GM23338 (cell line): Measurements from ENCODE around the gene MOSPD2. TPM values are rescaled to one million over a fixed set of nuclear protein-coding genes. Genes with fewer than 3 reads are reported as not detected.

ENCODE experiments used
- ATAC-seq: fragments of 200-7000 bp; cut with Tn5 transposase; 3 replicates; pipeline ENCODE4 v1.9.1; 2020
- DNase-seq: peaks from one replicate; pipeline ENCODE4 v3.0.0-alpha.2; 2015; ENCODE audit warnings: low spot score
- H2AFZ ChIP-seq: fragments of 200-600 bp; sonication (generic); 2 replicates; pipeline ENCODE4 v1.8.0; 2016; ENCODE audit warnings: antibody characterized with exemption, mild to moderate bottlenecking, moderate library complexity
- H3F3A ChIP-seq: fragments of 200-600 bp; sonication (generic); replicated peaks from 2 replicates; pipeline ENCODE4 v1.8.0; 2017; ENCODE audit warnings: antibody characterized with exemption, mixed run types, low read depth
- H3K27ac ChIP-seq: fragments of 200-600 bp; sonication (generic); 2 replicates; pipeline ENCODE4 v1.6.1; 2016; ENCODE audit warnings: low read depth
- H3K27me3 ChIP-seq: fragments of 200-600 bp; sonication (generic); 2 replicates; pipeline ENCODE4 v1.8.0; 2016; ENCODE audit warnings: mild to moderate bottlenecking, mixed run types, moderate library complexity; ENCODE audit not compliant: insufficient read depth
- H3K36me3 ChIP-seq: fragments of 200-600 bp; sonication (generic); 2 replicates; pipeline ENCODE4 v1.8.0; 2016; ENCODE audit warnings: mild to moderate bottlenecking; ENCODE audit not compliant: insufficient read depth
- H3K4me1 ChIP-seq: fragments of 200-600 bp; sonication (generic); 2 replicates; pipeline ENCODE4 v1.8.0; 2016; ENCODE audit warnings: mild to moderate bottlenecking, moderate library complexity; ENCODE audit not compliant: insufficient read depth
- H3K4me2 ChIP-seq: fragments of 200-600 bp; sonication (generic); 2 replicates; pipeline ENCODE4 v1.7.1; 2017; ENCODE audit warnings: mixed run types
- H3K4me3 ChIP-seq: fragments of 200-600 bp; sonication (generic); 2 replicates; pipeline ENCODE4 v1.6.1; 2016; ENCODE audit warnings: mixed run types
- H3K79me2 ChIP-seq: fragments of 200-600 bp; sonication (generic); replicated peaks from 2 replicates; pipeline ENCODE4 v1.8.0; 2017; ENCODE audit warnings: mild to moderate bottlenecking; ENCODE audit not compliant: insufficient read depth
- H3K9me2 ChIP-seq: fragments of 200-600 bp; sonication (generic); 2 replicates; pipeline ENCODE4 v1.8.0; 2017; ENCODE audit not compliant: insufficient read depth
- H4K20me1 ChIP-seq: fragments of 200-600 bp; sonication (generic); replicated peaks from 2 replicates; pipeline ENCODE4 v1.8.0; 2017; ENCODE audit warnings: mild to moderate bottlenecking; ENCODE audit not compliant: insufficient read depth
- H3K27ac Mint-ChIP-seq: 2 replicates; pipeline ENCODE4 v1.8.0; 2020; ENCODE audit warnings: inconsistent platforms, mild to moderate bottlenecking, moderate library complexity, mixed read lengths
- H3K27me3 Mint-ChIP-seq: 3 replicates; pipeline ENCODE4 v1.8.0; 2022; ENCODE audit warnings: low read depth, mild to moderate bottlenecking, moderate library complexity, mixed read lengths, inconsistent platforms; ENCODE audit not compliant: insufficient read depth, poor library complexity
- H3K36me3 Mint-ChIP-seq: 3 replicates; pipeline ENCODE4 v1.8.0; 2021; ENCODE audit warnings: low read depth, mild to moderate bottlenecking, inconsistent platforms, moderate library complexity, mixed read lengths
- H3K4me1 Mint-ChIP-seq: 3 replicates; pipeline ENCODE4 v1.8.0; 2020; ENCODE audit warnings: mild to moderate bottlenecking, inconsistent platforms, mixed read lengths
- H3K4me3 Mint-ChIP-seq: 3 replicates; pipeline ENCODE4 v1.8.0; 2021; ENCODE audit warnings: moderate library complexity, mild to moderate bottlenecking, inconsistent platforms, mixed read lengths
- H3K9me3 Mint-ChIP-seq: 3 replicates; pipeline ENCODE4 v1.8.0; 2020; ENCODE audit warnings: moderate library complexity, mild to moderate bottlenecking, inconsistent platforms, mixed read lengths
- CREB1 ChIP-seq: fragments of 250-450 bp; sonication (Bioruptor Pico); IDR thresholded peaks from 2 replicates; pipeline ENCODE4 v1.5.0; 2020; ENCODE audit warnings: low read depth, mild to moderate bottlenecking, moderate library complexity
- CTCF ChIP-seq, 2 experiments: fragments of 200-600 bp in 1 of 2; sonication (generic) in 1 of 2; conservative IDR thresholded peaks; 2 replicates each; pipeline versions ENCODE4 v1.5.1 to v1.6.1; 2016 to 2017; ENCODE audit warnings: antibody characterized with exemption in 2 of 2, low read depth in 2 of 2, mild to moderate bottlenecking in 2 of 2, moderate library complexity in 1 of 2
- ETS1 ChIP-seq: IDR thresholded peaks from 2 replicates; pipeline ENCODE4 v1.6.1; 2016; ENCODE audit warnings: antibody characterized with exemption
- EZH2 ChIP-seq: fragments of 200-600 bp; sonication (generic); IDR thresholded peaks from one replicate; pipeline ENCODE4 v1.8.0; 2017; ENCODE audit warnings: antibody characterized with exemption, mild to moderate bottlenecking, low read depth; ENCODE audit not compliant: unreplicated experiment
- EZH2phosphoT487 ChIP-seq: fragments of 200-600 bp; sonication (generic); IDR thresholded peaks from one replicate; pipeline ENCODE4 v1.8.1; 2018; ENCODE audit warnings: antibody characterized with exemption; ENCODE audit not compliant: unreplicated experiment
- JUNB ChIP-seq: IDR thresholded peaks from one replicate; pipeline ENCODE4 v1.6.1; 2016; ENCODE audit warnings: antibody characterized with exemption; ENCODE audit not compliant: unreplicated experiment
- NANOG ChIP-seq: IDR thresholded peaks from 2 replicates; pipeline ENCODE4 v1.6.1; 2016; ENCODE audit warnings: antibody characterized with exemption, borderline replicate concordance
- POLR2AphosphoS5 ChIP-seq: IDR thresholded peaks from 2 replicates; pipeline ENCODE4 v1.6.1; 2016; ENCODE audit warnings: antibody characterized with exemption, low read depth
- REST ChIP-seq: IDR thresholded peaks from one replicate; pipeline ENCODE4 v1.6.1; 2018; ENCODE audit warnings: antibody characterized with exemption; ENCODE audit not compliant: unreplicated experiment
- STAT1 ChIP-seq: IDR thresholded peaks from one replicate; pipeline ENCODE4 v1.6.1; 2016; ENCODE audit warnings: antibody characterized with exemption; ENCODE audit not compliant: unreplicated experiment
- ZNF114 ChIP-seq: fragments of 250-450 bp; sonication (Bioruptor Pico); IDR thresholded peaks from 2 replicates; pipeline ENCODE4 v1.5.0; 2020; ENCODE audit warnings: mild to moderate bottlenecking, moderate library complexity
- ZNF331 ChIP-seq: fragments of 250-450 bp; sonication (Bioruptor Pico); IDR thresholded peaks from 2 replicates; pipeline ENCODE4 v1.5.0; 2020; ENCODE audit warnings: low read depth, mild to moderate bottlenecking, moderate library complexity
- ZNF462 ChIP-seq: fragments of 250-450 bp; sonication (Bioruptor Pico); IDR thresholded peaks from 2 replicates; pipeline ENCODE4 v1.5.0; 2020; ENCODE audit warnings: mild to moderate bottlenecking, moderate library complexity
- polyA plus RNA-seq: library from polyadenylated mRNA; unstranded; fragments of >200 nt; fragmentation: Nextera tagmentation; extraction: Ambion mirVana; gene quantifications from 2 replicates; pipeline ENCODE4 v1.2.1, GENCODE V29; 2016
- total RNA-seq: library from RNA; depleted of rRNA; stranded (reverse); fragments of >200 nt; shearing (Covaris generic); gene quantifications from 2 replicates; pipeline ENCODE4 v1.2.3, GENCODE V29; 2014

MOSPD2 gene
- total and polyA plus RNA-seq, 2 experiments from 2014 or later: 8.5 to 13.9 TPM

DNA sequence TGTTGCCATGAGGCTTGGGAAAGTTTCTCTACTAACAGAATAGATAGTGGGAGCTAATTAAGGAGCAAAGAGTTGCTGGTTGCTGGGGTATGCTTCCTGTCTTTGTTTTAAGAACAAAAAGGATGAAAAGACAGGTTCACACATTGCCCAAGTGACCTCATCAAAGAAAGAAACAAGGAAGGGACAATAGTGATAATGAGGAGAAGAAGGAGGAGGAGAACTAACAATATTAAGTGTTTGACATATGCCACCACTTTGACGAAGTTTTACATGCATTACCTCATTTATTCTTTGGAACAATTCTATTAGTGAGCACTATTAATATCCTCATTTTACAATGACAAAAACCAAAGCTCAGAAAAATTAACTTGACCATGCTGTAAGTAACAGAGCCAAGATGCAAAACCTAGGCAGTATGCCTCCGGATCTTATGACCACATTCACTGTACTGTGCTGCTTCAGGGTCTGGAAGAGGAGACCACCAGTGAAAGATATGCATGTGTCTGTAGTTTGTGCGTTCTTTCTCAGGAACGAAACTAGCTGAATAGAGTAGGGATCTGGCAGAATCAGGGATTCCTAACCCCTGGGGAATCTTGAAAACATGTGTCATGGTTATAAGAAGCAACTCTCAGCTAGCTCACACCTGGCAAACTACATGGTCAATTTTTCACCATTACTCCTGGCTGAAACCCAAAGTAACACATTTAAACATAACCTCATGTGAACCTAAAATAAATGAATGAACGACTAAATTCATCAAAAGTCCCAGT is 83.8 kb downstream of the MOSPD2 start:
- TF ChIP-seq POLR2AphosphoS5 (no peak), STAT1 (no peak), ZNF462 (CRISPR knock-in tag) (no peak), EZH2 (no peak), ZNF331 (CRISPR knock-in tag) (no peak), EZH2phosphoT487 (no peak), NANOG (no peak), JUNB (no peak), ETS1 (no peak), ZNF114 (no peak), CTCF (conservative IDR thresholded peaks at IDR 0.05; ENCODE audit: low read depth in 2 of 2) (no peak), CREB1 (CRISPR knock-in tag) (no peak), REST (no peak)
- H3K9me3 Mint-ChIP-seq: peaks cover 22% of the 10 kb centered on the region
- H3K27me3 Mint-ChIP-seq: no peaks in the 10 kb centered on the region
- Histone ChIP-seq H4K20me1 (no peaks in the 10 kb centered on the region), H3F3A (no peaks in the 10 kb centered on the region), H3K79me2 (no peaks in the 10 kb centered on the region), H3K4me1 (no peaks in the 10 kb centered on the region), H3K36me3 (no peaks in the 10 kb centered on the region), H3K4me3 (no peak overlapping the region), H2AFZ (no peak overlapping the region), H3K27ac (no peak overlapping the region), H3K9me2 (no peaks in the 10 kb centered on the region), H3K27me3 (no peaks in the 10 kb centered on the region), H3K4me2 (no peak overlapping the region)
- H3K27ac Mint-ChIP-seq: no peak overlapping the region
- ATAC-seq (no peak), DNase-seq (no peak)
- peaks cover 10% of the 10 kb centered on the region; the same call in 2 of the 3 replicates for H3K36me3 Mint-ChIP-seq
- H3K4me3 Mint-ChIP-seq: no peak overlapping the region
- no peaks in the 10 kb centered on the region for H3K4me1 Mint-ChIP-seq
